Hypothalamus (tissue), 51 donors: ENCODE results near the gene ZNF512.
A peak's percentile ranks its signal among the peaks of the same experiment; 100 is the strongest.
"Not testable (repeated sequence)": the region's sequence is repeated elsewhere in the genome, so short reads cannot be mapped to it uniquely, and the experiment has no call there.

ENCODE experiments used
- DNase-seq, 51 donors: peaks; one replicate each; lab custom pipeline; 2025; lab: John Stamatoyannopoulos, UW

The ZNF512 gene

GRCh38 chr2:27582695-27583389 lies at the start of gene ZNF512:
Gene ZNF512 (plus strand): TSS chr2:27583042. CDS start chr2:27583113, 71 bp downstream.
- peak; percentile 10 to 91 (median 76) for DNase-seq

GRCh38 chr2:27537287-27537686 lies 45.6 kb upstream of the ZNF512 start:
- DNase-seq: no peak

GRCh38 chr2:27538839-27539450 lies 43.9 kb upstream of the ZNF512 start:
- DNase-seq: not testable (repeated sequence)

DNA sequence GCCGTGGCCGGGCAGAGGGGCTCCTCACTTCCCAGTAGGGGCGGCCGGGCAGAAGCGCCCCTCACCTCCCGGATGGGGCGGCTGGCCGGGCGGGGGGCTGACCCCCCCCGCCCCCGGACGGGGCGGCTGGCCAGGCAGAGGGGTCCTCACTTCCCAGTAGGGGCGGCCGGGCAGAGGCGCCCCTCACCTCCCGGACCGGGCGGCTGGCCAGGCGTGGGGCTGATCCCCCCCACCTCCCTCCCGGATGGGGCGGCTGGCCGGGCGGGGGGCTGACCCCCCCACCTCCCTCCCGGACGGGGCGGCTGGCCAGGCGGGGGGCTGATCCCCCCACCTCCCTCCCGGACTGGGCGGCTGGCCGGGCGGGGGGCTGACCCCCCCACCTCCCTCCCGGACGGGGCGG lies 43.2 kb upstream of the ZNF512 start:
- not testable (repeated sequence) for DNase-seq

DNA sequence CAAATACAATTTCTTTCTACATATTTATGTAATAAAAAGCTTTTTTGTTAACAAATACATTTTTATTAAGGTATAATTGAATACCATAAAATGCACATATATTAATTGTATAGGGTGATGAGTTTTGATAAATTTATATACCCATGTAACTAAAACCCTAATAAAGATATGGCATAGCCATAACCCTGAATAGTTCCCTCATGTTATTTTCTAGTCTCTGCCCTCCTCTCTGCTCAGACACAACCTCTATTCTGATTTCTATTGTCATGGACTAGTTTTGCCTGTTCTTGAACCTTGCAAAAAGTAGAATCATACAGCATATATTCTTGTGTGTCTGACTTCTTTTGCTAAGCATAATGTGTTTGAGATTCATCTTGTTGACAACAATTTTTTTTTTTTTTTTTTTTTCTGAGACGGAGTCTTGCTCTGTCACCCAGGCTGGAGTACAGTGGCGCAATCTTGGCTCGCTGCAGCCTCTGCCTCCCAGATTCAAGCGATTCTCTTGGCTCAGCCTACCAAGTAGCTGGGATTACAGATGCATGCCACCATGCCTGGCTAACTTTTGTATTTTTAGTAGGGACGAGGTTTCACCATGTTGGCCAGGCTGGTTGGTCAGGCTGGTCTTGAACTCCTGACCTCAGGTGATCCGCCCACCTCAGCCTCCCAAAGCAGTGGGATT lies 38.6 kb upstream of the ZNF512 start:
- DNase-seq: no peak

GRCh38 chr2:27545348-27546141 lies 37.3 kb upstream of the ZNF512 start:
- DNase-seq: no peak

DNA sequence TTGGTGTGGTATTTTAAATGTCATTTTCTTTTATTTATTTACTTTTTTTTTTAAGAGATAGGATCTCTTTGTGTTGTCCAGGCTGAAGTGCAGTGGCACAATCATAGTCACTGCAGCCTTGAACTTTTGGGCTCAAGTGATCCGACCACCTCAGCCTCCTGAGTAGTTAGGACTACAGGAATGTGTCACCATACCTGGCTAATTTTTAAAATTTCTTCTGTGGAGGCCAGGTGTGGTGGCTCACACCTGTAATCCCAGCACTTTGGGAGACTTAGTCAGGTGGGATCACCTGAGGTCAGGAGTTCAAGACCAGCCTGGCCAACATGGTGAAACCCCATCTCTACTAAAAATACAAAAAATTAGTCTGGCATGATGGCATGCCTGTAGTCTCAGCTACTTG lies 33.5 kb upstream of the ZNF512 start:
- no peak for DNase-seq

- no peak for DNase-seq
Measured at GRCh38 chr2:27551514-27551913, 31.3 kb upstream of the ZNF512 start.

DNA sequence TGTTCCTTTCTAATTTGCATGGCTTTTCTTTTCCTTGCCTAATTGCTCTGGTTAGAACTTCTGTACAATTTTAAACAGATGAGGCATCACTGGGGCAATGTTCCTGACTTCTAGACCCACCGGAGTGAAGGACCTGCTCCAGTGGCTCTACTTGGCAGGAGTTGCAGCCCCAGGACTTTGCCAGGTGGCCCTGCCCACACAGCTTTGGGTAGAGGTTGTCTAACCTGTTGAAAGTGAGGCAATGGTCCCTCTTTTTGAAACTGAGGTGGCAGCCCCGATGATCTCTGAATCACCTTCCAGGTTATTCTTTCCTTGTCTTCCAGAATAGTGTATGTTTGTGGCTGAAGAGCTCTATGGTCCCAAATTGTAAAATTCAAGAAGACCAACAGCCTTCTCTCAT lies 29.9 kb upstream of the ZNF512 start:
- no peak for DNase-seq

GRCh38 chr2:27554451-27554850 lies 28.4 kb upstream of the ZNF512 start:
- DNase-seq: not testable (repeated sequence)

- DNase-seq: no peak
Measured at GRCh38 chr2:27559228-27559627, 23.6 kb upstream of the ZNF512 start.

GRCh38 chr2:27561060-27561459 lies 21.8 kb upstream of the ZNF512 start:
- no peak for DNase-seq

GRCh38 chr2:27566628-27567027 lies 16.2 kb upstream of the ZNF512 start:
- DNase-seq: no peak

DNA sequence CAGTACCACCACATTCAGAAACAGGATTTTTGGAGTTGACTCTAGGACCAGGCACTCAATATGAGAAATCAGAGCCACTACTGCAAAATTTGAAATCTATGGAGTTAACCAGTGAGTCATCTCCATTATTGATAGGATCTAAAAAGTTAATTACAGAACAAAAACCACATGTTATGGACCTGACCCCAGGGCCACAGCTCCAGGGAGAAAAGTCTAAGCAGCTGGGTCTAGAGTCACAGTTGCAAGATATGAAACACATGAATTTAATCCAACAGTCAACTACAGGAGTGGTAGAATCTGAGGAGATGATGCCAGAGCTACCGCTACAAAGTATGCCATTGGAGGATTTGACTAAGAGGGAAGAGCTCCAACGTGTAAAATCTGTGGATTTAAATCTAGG lies 13.4 kb upstream of the ZNF512 start:
- DNase-seq: no peak

- no peak for DNase-seq
Measured at GRCh38 chr2:27571197-27571596, 11.6 kb upstream of the ZNF512 start.

GRCh38 chr2:27571681-27572080 lies 11.2 kb upstream of the ZNF512 start:
- no peak for DNase-seq

DNA sequence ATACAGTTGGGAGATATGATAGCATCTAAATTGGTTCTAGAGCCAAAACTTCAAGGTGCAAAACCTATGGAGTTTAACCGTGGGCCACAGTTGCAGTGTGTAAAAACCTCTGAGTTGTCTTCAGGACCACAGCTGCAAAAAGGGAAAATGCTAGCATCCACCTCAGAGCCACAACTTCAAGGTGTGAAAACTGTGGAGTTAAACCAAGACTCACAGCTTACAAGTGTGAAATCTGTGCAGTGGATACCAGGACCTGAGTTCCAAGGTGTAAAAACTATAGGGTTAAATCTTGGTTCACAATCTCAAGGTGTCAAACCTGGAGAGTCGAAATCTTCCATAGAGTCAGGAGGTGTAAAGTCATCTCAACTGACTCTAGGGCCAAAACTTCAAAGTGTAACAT lies 10.4 kb upstream of the ZNF512 start:
- DNase-seq: no peak

GRCh38 chr2:27572998-27573429 lies 9.8 kb upstream of the ZNF512 start:
- DNase-seq: no peak

DNA sequence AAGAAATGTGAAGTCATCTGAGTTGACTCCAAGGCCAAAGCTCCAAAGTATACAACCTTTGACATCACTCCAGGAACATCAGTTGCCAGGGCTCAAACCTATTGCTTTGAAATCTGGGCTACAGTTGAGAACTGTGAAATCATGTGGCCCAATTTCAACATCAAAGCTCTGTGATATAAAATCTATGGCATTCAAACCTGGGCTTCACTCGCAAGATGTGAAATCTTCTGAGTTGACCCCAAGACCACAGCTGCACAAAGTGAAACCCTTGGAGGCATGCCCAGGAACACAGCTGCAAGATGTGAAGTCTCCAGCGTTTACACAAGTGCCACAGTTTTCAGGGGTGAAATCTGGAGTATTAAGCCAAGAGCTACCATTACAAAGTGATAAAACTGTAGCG lies 9.4 kb upstream of the ZNF512 start:
- no peak for DNase-seq

DNA sequence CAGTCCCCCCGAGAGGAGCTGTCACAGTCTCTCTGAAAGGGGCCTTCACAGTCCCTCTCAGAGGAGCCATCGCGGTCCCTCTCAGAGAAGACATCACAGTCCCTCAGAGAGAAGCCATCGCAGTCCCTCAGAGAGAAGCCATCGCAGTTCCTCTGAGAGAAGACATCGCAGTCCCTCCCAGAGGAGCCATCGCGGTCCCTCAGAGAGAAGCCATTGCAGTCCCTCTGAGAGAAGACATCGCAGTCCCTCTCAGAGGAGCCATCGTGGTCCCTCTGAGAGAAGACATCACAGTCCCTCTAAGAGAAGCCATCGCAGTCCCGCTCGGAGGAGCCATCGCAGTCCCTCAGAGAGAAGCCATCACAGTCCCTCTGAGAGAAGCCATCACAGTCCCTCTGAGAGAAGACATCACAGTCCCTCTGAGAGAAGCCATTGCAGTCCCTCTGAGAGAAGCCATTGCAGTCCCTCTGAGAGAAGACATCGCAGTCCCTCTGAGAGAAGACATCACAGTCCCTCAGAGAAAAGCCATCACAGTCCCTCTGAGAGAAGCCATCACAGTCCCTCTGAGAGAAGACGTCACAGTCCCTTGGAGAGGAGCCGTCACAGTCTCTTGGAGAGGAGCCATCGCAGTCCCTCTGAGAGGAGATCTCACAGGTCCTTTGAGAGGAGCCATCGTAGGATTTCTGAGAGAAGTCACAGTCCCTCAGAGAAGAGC lies 1.3 kb upstream of the ZNF512 start:
- DNase-seq: no peak
